Tibial nerve (tissue), 4 donors: ENCODE measurements around the gene PROB1. TPM values are rescaled to one million over a fixed set of nuclear protein-coding genes. Genes with fewer than 3 reads are reported as not detected.
A peak's percentile ranks its signal among the peaks of the same experiment; 100 is the strongest.
"Not testable (repeated sequence)": the region's sequence is repeated elsewhere in the genome, so short reads cannot be mapped to it uniquely, and the experiment has no call there.

Experiments
- DNase-seq, 2 donors: peaks; one replicate each; pipeline ENCODE4 v3.0.0-alpha.2; 2019; ENCODE audit warnings: low spot score in 2 of 2
- H3K27ac ChIP-seq, 4 donors: fragments of 200-600 bp; sonication (generic) in 3 of 4; one replicate each; pipeline ENCODE4 v1.5.1; 2017 to 2019; ENCODE audit warnings: mild to moderate bottlenecking in 1 of 4
- H3K27me3 ChIP-seq, 2 donors: fragments of 200-600 bp; sonication (generic) in 1 of 2; one replicate each; pipeline versions ENCODE4 v1.5.1 to v1.6.0; 2017 to 2019
- H3K36me3 ChIP-seq, 3 donors: fragments of 200-600 bp; sonication (generic); one replicate each; pipeline ENCODE4 v1.5.1; 2018 to 2019
- H3K4me1 ChIP-seq, 4 donors: fragments of 200-600 bp; sonication (generic) in 3 of 4; one replicate each; pipeline ENCODE4 v1.5.1; 2017 to 2019
- H3K4me3 ChIP-seq, 4 donors: fragments of 200-600 bp; sonication (generic) in 3 of 4; one replicate each; pipeline ENCODE4 v1.5.1; 2017 to 2019; ENCODE audit warnings: mild to moderate bottlenecking in 1 of 4, moderate library complexity in 1 of 4
- H3K9me3 ChIP-seq, 4 donors: fragments of 200-600 bp; sonication (generic) in 3 of 4; one replicate each; pipeline ENCODE4 v1.5.1; 2017 to 2019
- CTCF ChIP-seq, 5 experiments: fragments of 200-600 bp in 3 of 5; fragments of 450-650 bp in 2 of 5; sonication (generic) in 3 of 5; IDR thresholded peaks; one replicate each; pipeline ENCODE4 v1.5.1; 2016 to 2019; ENCODE audit warnings: antibody characterized with exemption in 5 of 5, mild to moderate bottlenecking in 3 of 5, moderate library complexity in 2 of 5
- EP300 ChIP-seq, 2 donors: sonication (generic); formaldehyde crosslinking; IDR thresholded peaks; one replicate each; pipeline ENCODE4 v1.6.1; 2017; ENCODE audit warnings: antibody characterized with exemption in 2 of 2, mild to moderate bottlenecking in 1 of 2
- POLR2A ChIP-seq, 2 donors: fragments of 450-650 bp; IDR thresholded peaks; one replicate each; pipeline ENCODE4 v1.6.1; 2017; ENCODE audit warnings: antibody characterized with exemption in 2 of 2, mild to moderate bottlenecking in 2 of 2, moderate library complexity in 2 of 2
- WGBS, 2 donors: methylation state at CpG; one replicate each; pipeline ENCODE4 v1.1.5; 2018; 5-methylcytosine and 5-hydroxymethylcytosine counted together
- total RNA-seq, 4 donors: library from RNA; depleted of rRNA; stranded (reverse); fragments of >200 nt; gene quantifications; one replicate each; pipeline ENCODE4 v1.1.0, GENCODE V29; 2016

Gene PROB1
- total RNA-seq: 1 to 10 TPM in 3 of 4 donors, under 1 TPM in 1; 0.63 to 3.6 (median 1.3) TPM

DNA sequence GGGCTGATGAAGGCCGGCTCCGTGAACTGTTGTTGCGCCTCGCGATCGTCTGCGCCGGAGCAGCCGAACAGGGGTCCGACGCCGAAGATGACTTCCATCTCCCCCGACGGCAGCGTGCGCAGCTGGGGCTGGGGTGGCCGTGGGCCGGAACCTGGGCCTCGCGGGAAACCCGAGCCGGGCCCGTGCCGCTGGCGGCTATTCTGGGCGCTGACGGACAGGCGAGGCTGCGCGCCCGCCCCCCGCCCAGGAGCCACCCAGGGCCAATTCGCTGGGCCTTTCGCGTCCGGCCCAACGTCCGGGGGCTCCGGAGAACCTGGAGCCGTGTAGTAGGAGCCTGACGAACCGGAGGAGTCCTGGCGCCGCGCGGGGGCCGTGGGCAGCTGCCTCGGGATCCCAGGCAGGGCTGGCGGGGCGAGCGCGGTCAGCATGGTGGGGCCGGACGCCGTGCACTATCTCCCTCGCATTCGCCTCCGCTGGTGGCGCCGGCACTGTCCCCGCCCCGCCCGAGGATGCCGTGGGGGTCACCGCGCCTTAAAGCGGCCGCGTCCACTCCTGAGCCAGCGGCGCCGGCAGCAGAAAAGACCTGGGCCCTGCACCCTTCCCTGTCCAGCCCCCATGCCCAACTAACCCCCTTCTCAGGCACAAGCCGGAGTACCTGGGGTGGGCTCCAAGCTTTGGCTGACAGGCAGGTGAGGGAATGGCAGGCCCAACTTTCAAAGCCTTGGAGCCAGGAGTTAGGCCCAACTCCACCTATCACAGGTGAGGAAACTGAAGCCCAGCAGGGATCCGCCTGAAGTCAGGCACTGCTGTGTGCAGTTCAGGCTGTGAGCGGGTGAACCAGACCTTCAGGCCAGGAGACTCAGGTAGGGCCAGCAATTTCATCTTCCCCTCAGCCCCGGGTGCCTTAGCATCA, at the start of gene PROB1:
Gene PROB1 (minus strand): TSS at position 451 of the 913 bp plus-strand sequence. CDS start 23 bp downstream, at position 428.
- 18 to 20% methylated on average over 23 to 28 of the region's 76 CpGs for WGBS, 2 donors
- peak within 1 kb of the TSS; percentile 14 to 57 (median 40) for H3K4me3 ChIP-seq
- no peak for TF ChIP-seq CTCF (IDR thresholded peaks at IDR 0.05)
- no peak for TF ChIP-seq POLR2A (IDR thresholded peaks at IDR 0.05)
- no peak for TF ChIP-seq EP300 (IDR thresholded peaks at IDR 0.05)
- H3K27me3 ChIP-seq: peaks cover 0 to 35% of the 10 kb centered on the region in 2 donors
- no peaks in the 10 kb centered on the region for H3K36me3 ChIP-seq
- H3K4me1 ChIP-seq: peaks cover 0 to 40% (median 19%) of the 10 kb centered on the region in 4 donors
- no peak for DNase-seq
- no peaks in the 10 kb centered on the region for H3K9me3 ChIP-seq
- peak within 1 kb of the TSS in 2 of 4 donors; percentile 7 to 27 for H3K27ac ChIP-seq

- Histone ChIP-seq H3K4me3 (no peak overlapping the region), H3K4me1 (peaks cover 0 to 7% (median 5%) of the 10 kb centered on the region in 4 donors), H3K36me3 (no peaks in the 10 kb centered on the region), H3K27me3 (no peaks in the 10 kb centered on the region), H3K9me3 (no peaks in the 10 kb centered on the region), H3K27ac (no peak overlapping the region)
- TF ChIP-seq CTCF (IDR thresholded peaks at IDR 0.05): no peak
- TF ChIP-seq EP300 (IDR thresholded peaks at IDR 0.05): no peak
- no peak for TF ChIP-seq POLR2A (IDR thresholded peaks at IDR 0.05)
- 63 to 74% methylated on average over 4 of the region's 4 CpGs for WGBS, 2 donors
- DNase-seq: no peak
Observed at GRCh38 chr5:139443831-139444453, 49.0 kb upstream of the PROB1 start.

GRCh38 chr5:139440416-139440815, 45.5 kb upstream of the PROB1 start:
- 93 to 97% methylated on average over 17 of the region's 17 CpGs for WGBS, 2 donors
- not testable (repeated sequence) for H3K27ac ChIP-seq, H3K4me3 ChIP-seq, DNase-seq, H3K27me3 ChIP-seq, H3K9me3 ChIP-seq
- Histone ChIP-seq H3K4me1 (peaks cover 0 to 14% (median 8%) of the 10 kb centered on the region in 4 donors), H3K36me3 (peaks cover 0 to 13% (median 0%) of the 10 kb centered on the region in 3 donors)

DNA sequence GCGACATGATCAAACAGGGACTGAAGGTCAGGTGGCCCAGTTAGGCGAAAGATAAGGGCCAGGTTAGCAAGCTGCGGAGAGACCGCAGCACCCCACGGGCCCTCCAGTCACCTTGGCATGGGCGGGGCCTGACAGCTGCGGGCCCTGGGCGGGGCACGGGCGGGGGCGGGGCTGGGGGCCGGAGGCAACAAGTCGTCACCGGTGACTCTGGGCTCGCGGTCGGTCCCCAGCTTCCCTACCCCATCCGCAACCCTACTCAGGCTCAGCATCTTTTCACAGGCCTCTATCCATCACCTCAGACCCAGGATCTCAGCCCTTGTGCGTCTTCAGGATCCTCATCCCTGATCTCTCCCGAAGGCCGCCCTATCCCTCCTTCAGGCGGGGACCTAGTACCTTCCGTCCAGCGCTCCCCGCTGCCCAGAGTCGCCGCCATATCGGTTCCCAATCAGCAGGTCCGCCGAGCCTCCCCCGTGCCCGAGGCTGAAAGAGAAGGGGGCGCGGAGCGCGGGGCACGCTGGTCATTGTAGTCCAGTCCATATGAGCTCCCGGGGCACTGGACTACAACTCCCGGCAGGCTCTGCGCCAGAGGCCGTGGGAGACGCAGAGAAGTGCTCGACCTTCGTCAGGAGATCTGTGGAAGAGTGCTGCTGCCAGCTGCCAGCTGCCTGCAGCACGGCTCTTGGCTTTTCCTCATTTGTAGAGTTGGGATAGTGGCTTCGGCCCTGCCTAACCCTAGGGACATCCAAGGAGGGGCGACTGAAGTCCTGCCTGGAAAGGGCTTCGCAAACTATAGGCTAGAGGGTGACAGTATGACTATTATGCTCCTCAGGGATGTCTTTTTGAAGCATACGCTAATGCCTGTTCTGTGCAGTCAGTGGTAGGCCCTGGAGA, 44.4 kb upstream of the PROB1 start, which contains the start of gene DNAJC18:
Gene DNAJC18 (minus strand): TSS at position 513 of the 891 bp plus-strand sequence. CDS start 80 bp downstream, at position 433.
- DNase-seq: peak; percentile 84 to 94
- peak within 1 kb of the TSS; percentile 53 to 96 (median 66) for H3K4me3 ChIP-seq
- peaks cover 0 to 14% (median 8%) of the 10 kb centered on the region in 4 donors for H3K4me1 ChIP-seq
- TF ChIP-seq CTCF (IDR thresholded peaks at IDR 0.05): peak in 1 of 5 experiments; percentile 29
- TF ChIP-seq POLR2A (IDR thresholded peaks at IDR 0.05): peak; percentile 2 to 60
- peak; percentile 86 to 92 for TF ChIP-seq EP300 (IDR thresholded peaks at IDR 0.05)
- peak within 1 kb of the TSS; percentile 92 to 99 (median 96) for H3K27ac ChIP-seq
- peaks cover 0 to 23% (median 0%) of the 10 kb centered on the region in 3 donors for H3K36me3 ChIP-seq
- WGBS, 2 donors: 4 to 6% methylated on average over 34 to 35 of the region's 49 CpGs
- no peaks in the 10 kb centered on the region for H3K9me3 ChIP-seq
- no peaks in the 10 kb centered on the region for H3K27me3 ChIP-seq

GRCh38 chr5:139438707-139439012, 43.8 kb upstream of the PROB1 start:
- H3K36me3 ChIP-seq: peaks cover 0 to 29% (median 0%) of the 10 kb centered on the region in 3 donors
- H3K27me3 ChIP-seq: no peaks in the 10 kb centered on the region
- H3K4me3 ChIP-seq: peak overlapping the region; percentile 53 to 96 (median 66)
- H3K9me3 ChIP-seq: no peaks in the 10 kb centered on the region
- peaks cover 0 to 14% (median 8%) of the 10 kb centered on the region in 4 donors for H3K4me1 ChIP-seq
- TF ChIP-seq EP300 (IDR thresholded peaks at IDR 0.05) (no peak), POLR2A (IDR thresholded peaks at IDR 0.05) (no peak), CTCF (IDR thresholded peaks at IDR 0.05) (no peak)
- H3K27ac ChIP-seq: peak overlapping the region; percentile 92 to 99 (median 96)
- no peak for DNase-seq
- 18 to 21% methylated on average over 8 of the region's 8 CpGs for WGBS, 2 donors
